DMS 273 treated with DMSO at 0.1 percent for 48 hours (cell line): ENCODE results near the gene TRIP11.

ENCODE experiments used
- DNase-seq: peaks from one replicate; lab custom pipeline; 2025; lab: John Stamatoyannopoulos, UW

Gene TRIP11

GRCh38 chr14:92010644-92011043, 29.2 kb downstream of the TRIP11 start:
- DNase-seq = no peak

- no peak for DNase-seq
Observed at GRCh38 chr14:92009604-92010003, 30.3 kb downstream of the TRIP11 start.

DNA sequence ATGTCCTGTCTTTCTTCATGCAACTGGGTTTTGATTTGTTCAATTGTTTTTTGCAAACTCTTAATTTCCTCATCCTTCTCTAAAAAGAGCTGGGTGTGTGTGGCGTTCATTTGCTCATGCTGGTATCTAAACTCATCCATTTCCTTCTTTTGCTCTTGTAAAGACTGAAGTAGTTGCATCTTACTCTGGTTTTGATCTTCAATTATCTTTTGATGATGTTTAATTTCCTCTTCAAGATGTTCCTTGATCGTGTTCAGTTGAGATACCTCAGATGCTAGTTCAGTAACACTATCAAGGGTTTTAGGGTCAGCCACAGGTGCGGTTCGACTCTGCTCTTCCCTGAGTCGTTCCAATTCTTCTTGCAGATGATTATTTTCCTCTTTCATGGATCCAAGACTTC, 34.8 kb downstream of the TRIP11 start:
- DNase-seq = no peak

DNA sequence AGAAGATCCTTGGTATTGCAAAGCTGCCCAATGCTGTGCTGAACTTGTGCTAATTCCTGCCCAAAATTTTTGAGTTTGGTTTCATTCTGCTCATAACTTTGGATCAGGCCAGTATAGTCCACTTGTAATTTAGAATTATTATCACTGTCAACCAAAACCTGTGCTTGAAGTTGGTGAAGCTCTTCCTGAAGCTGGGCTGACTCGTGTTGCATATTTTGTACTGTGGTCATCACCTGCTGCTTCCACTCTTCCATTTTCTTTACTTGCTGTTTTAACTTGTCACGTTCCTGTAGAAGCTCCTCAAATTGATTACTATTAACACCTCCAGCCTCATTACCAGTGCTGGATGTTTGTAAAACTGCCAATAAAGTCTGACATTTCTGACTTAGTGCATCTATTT, 35.8 kb downstream of the TRIP11 start:
- DNase-seq = no peak

DNA sequence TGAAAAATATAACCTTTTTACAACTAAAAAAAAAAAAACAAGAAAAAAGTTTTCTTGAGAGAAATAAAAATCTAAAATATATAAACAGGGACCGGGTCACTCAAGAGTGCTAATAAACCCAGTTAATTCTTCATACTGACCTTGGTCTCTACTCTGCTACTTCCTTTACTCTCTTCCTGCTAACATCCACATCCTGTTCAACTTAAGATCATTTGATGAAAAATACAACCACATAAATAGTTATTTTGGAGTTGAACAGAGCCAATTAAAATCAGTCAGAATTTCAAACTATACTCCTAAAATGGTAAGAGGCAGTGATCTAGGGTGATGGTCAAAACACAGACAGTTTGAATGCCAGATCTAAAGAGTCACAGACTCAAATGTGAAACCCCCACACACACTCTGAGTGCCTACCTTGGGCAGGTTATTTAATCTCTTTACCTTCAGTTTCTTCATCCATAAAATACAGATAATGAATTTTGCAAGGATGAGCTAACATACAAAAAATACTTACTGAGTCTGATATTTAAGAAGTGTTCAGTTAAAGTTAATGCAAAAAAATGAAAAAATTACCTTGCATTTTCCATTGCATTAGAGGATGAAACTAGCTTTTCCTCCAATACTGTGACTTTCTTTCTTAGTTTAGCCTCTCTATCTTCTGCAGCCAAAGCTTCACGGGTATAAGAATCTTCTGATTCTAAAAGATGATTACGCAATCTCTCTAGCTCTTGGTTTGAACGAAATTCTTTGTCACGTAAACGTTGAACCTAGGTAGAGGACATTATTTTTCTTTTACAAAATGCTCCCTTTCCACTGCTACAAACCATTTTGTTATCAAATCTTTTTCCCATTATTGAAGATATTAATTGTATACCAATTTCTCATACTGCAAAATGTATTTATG, 40.9 kb downstream of the TRIP11 start:
- DNase-seq = no peak

GRCh38 chr14:91997492-91997891, 42.4 kb downstream of the TRIP11 start:
- DNase-seq = no peak

DNA sequence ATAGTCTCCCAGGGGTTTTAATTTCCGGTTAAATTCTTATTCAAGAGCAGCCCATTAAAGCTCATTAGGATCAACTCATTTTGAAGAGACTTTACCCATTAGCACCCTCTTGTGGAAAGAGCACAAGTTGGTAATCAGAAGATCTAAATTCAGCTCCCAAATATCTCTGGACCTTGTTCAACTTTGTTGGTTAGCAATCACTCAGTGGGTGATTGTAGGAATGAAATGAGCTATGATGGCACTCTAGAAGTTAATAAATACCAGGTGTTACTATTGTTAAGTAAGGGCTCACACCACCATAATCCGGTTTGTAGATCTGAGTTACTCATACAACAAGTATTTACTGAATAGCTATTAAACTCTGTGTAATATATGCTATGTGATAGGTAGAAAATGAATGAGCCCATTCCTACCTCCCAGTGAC, 42.9 kb downstream of the TRIP11 start:
- DNase-seq = peak; percentile 9

DNA sequence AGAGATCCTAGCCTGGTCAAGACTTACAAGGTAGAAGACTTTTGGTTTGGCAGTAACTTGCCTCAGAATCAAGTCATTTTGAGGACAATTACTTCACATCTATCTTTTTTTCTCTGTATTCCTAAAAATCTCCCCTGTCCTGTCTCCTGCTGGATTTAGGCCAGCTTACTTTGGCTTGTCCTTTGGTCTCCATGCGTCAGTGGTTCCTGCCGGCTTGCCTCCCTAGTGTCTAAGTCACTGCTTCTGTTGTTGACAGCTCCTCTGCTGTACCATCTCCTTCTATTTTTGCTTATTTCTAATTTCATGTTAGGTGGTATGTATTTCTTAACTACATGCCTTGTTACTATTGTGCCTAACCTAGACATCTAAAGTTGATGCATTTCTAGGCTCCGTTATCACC, 52.7 kb downstream of the TRIP11 start:
- DNase-seq = no peak

GRCh38 chr14:91985521-91986255, 54.2 kb downstream of the TRIP11 start:
- DNase-seq = no peak

DNA sequence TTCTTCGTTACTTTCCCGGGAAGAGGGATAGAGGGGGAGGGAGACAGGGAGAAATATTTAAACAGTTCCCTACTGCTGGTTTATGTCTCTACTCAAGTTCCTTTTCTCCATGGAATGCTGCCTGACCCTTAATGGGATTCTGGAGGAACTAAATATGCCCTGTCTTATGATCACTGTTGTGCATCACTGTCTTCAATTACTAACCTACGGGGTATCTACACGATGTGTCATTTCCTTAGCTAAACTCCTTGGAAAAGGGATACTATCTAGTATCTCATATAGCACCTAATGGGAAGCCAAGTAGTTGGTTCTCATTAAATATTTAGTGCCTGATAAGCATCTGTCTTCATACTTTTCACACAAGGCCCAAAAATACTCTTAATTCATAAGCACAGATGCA, 54.9 kb downstream of the TRIP11 start:
- no peak for DNase-seq

DNA sequence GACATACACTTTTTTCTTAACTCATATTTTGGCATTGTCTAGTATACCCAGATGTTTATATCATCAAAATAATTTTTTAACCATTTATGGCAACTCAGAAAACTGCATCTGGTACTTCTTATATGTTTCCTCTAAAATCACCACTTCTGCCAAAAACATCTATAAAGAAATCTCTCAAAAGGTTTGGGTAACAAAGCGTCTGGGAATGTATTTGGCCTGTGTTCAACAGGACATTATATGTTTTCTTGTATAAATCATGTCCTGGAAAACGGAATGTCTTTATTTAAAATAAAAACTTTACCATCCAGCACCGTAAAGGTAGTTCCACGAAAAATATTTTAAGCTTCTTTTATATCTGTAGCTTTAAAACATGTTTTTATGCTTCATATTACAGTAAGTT, 56.3 kb downstream of the TRIP11 start:
- no peak for DNase-seq

DNA sequence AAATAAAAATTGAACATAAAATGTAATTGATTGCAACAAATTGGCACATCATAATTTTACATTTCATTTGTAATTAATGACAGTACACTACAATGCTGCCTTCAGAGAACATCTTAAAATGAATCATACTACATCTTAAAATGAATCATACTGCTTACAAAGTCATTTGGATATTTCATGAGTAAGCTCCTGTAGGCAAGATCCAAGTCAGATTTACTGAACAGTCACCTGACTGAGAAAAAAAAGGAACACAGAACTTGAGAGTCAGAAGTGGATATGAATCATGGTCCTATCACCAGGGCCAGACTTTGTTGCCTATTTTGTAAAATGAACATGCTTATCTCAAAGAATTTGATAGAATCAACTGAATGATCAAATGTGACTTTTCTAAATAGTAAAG, 59.7 kb downstream of the TRIP11 start:
- no peak for DNase-seq

- DNase-seq = no peak
Observed at GRCh38 chr14:91977884-91978283, 62.0 kb downstream of the TRIP11 start.

GRCh38 chr14:91975763-91976162, 64.1 kb downstream of the TRIP11 start:
- DNase-seq = no peak

GRCh38 chr14:91971188-91971778, 68.6 kb downstream of the TRIP11 start:
- DNase-seq = no peak

GRCh38 chr14:91968280-91968679, 71.6 kb downstream of the TRIP11 start:
- no peak for DNase-seq

DNA sequence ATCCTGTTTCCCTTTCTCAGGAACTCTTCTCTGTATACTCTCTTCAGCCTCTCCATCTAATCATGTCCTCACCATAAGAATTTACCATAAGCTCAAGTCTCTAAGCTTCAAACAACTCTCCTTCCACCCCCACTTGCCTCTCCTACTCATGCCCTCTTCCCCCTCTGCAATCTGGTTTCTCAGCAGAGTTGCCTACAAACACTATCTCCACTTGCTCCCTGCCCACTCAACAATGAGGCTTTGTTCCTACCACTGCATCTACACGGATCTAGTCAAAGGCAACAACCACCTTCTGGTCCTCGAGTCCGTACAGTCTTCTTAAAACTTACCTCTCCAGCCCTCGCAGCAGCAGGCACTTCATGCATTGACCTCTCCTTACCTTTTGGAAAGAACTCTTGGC, 75.1 kb downstream of the TRIP11 start:
- no peak for DNase-seq

DNA sequence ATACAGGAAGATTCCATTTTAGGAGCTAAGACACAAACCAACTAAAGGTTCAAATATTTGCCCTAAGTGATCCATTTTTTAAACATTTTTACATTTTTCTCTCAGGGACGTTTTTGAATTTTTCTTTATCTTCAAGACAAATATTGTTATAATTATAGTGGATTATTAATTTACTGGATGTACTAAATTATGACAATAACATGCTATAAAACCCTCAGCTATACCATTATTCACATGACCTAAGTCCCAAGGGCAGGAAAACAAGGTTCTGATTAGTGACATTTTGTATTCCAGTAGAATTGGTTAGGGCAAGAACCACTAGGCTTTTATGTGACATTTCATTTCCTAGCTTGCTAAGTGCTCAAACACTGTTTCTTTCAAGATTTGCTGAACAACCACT, 75.8 kb downstream of the TRIP11 start:
- DNase-seq = no peak

DNA sequence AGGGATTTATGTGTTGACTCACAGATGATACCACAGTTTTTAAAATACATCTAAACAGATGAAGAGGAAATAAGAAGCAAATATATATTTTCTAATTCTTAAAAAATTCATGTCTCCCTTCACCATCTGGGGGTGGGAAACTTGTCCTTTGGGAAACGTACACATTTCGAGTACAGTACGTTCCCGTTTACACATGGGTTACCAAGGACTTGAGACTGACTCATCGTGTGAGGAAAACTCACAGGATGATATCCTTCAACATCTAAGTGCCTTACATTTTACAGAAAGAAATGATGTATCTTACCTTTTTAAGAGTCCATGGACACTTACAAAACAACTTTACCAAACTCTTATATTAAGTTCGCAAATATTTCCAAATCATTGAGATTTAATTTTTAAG, 76.4 kb downstream of the TRIP11 start:
- no peak for DNase-seq

DNA sequence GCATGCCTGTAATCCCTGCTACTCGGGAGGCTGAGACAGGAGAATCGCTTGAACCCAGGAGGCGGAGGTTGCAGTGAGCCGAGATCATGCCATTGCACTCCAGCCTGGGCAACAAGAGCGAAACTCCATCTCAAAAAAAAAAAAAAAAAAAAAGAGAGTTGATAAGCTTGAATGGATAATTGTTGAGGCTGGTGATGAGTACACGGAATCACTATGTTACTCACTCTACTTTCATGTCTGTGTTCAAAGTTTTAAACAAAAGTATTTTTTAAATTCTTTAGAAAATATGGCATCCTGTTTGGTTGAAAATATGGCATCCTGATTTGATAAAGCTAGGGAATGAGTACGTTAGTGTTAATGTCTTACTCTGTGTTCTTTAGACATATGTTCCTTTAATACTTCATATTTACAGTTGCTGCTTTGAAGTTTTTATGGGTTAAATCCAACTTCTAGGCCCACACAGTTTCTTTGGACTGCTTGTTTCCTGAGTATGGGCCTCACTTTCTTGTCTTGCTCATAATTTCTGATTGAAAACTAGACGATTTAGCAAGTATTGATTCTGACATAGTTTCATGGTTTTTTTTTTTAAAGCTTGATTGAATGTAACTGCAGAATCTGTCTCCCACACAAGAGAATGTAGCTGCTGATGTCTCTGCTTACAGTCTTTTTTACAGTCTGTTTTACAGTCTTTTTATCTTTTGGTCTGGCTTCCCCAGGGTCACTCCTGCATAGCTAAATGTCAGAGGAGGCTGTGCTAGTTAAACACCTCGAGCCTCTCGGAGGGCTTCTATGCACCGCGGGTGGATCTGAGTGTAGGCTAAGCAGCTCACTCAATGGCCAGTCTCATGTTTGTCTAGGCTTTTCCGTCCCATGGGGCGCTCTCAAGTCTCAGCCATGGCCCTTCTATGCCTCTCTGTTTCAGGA, 78.3 kb downstream of the TRIP11 start:
- no peak for DNase-seq

DNA sequence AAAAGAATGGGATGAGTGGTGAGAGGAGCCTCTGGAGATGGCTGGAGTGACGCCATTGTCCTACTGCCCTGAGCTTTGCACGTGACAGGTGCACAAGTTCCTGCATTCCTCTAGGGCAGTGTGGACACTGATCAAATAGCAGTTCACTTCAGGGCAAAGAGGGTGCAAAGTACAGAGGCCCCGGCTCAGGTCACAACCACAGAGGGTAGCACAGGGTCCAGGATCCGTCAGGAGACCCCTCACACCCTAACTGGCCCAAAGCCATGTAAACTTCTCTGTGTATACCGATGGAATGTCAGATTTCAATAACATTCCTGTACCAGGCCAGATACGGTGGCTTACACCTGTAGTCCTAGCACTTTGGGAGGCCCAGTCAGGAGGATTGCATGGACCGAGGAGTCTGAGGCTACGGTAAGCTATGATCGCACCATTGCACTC, 82.0 kb downstream of the TRIP11 start:
- no peak for DNase-seq

DNA sequence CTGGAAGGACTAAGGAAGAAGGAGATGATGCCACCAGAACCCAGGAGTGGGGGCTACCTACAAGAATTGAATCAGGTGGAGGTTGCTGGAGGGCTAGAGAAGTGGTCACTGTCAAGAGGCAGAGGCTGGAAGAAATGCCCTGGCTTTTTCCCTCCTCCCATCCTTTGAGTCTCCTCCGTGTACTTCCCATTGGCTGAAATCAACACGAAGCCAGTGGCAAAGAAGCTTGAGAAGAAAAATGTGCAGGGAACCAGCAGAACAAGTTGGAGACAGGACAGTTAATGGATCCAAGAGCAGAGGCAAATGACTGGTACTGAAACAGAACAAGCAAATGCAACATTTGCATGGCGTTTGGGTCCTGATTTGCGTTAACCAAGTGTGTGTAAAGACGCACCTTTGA, 83.2 kb downstream of the TRIP11 start:
- DNase-seq = no peak
